GM21529 (cell line): ENCODE results near the gene ABHD2.
"Not testable (repeated sequence)": the region's sequence is repeated elsewhere in the genome, so short reads cannot be mapped to it uniquely, and the experiment has no call there.

Experiments
- ATAC-seq: cut with Tn5 transposase; IDR thresholded peaks from one replicate; pipeline ENCODE4 v1.9.1; 2021; ENCODE audit not compliant: unreplicated experiment

Gene ABHD2

GRCh38 chr15:89136818-89137772 is 48.8 kb downstream of the ABHD2 start:
- ATAC-seq: no peak

- no peak for ATAC-seq
These were observed 49.7 kb downstream of the ABHD2 start for GRCh38 chr15:89137926-89138325.

- ATAC-seq: no peak
These were observed 50.9 kb downstream of the ABHD2 start for GRCh38 chr15:89138999-89139612.

GRCh38 chr15:89139613-89140499 is 51.6 kb downstream of the ABHD2 start:
- no peak for ATAC-seq

- ATAC-seq: no peak
These were observed 52.3 kb downstream of the ABHD2 start for GRCh38 chr15:89140595-89140994.

GRCh38 chr15:89141159-89141558 is 52.9 kb downstream of the ABHD2 start:
- not testable (repeated sequence) for ATAC-seq

- no peak for ATAC-seq
These were observed 53.6 kb downstream of the ABHD2 start for GRCh38 chr15:89141885-89142284.

- ATAC-seq: no peak
These were observed 54.2 kb downstream of the ABHD2 start for GRCh38 chr15:89142423-89142822.

GRCh38 chr15:89143503-89144162 is 55.4 kb downstream of the ABHD2 start:
- ATAC-seq: peak; percentile 49

- ATAC-seq: no peak
These were observed 56.2 kb downstream of the ABHD2 start for GRCh38 chr15:89144491-89144890.

GRCh38 chr15:89146366-89146765 is 58.1 kb downstream of the ABHD2 start:
- ATAC-seq: no peak

- no peak for ATAC-seq
These were observed 59.9 kb downstream of the ABHD2 start for GRCh38 chr15:89148126-89148525.

GRCh38 chr15:89149501-89150101 is 61.3 kb downstream of the ABHD2 start:
- ATAC-seq: no peak

GRCh38 chr15:89150287-89150686 is 62.0 kb downstream of the ABHD2 start:
- no peak for ATAC-seq

GRCh38 chr15:89150762-89151664 is 62.8 kb downstream of the ABHD2 start:
- ATAC-seq: no peak

GRCh38 chr15:89155122-89155521 is 66.9 kb downstream of the ABHD2 start:
- no peak for ATAC-seq

GRCh38 chr15:89155656-89156055 is 67.4 kb downstream of the ABHD2 start:
- ATAC-seq: no peak

GRCh38 chr15:89157061-89157460 is 68.8 kb downstream of the ABHD2 start:
- ATAC-seq: no peak

GRCh38 chr15:89157918-89158564 is 69.8 kb downstream of the ABHD2 start:
- ATAC-seq: no peak
